Measurements from ENCODE around the gene FLRT1.
A peak's percentile ranks its signal among the peaks of the same experiment; 100 is the strongest.

Gene FLRT1

GRCh38 chr11:64067230-64067993 lies 31.7 kb downstream of the FLRT1 start:
- no peak for DNase-seq (ENCODE audit: low read depth)

GRCh38 chr11:64068705-64069400 lies 33.1 kb downstream of the FLRT1 start:
- no peak for DNase-seq (ENCODE audit: low read depth)

- DNase-seq (ENCODE audit: low read depth): no peak
These were observed 33.9 kb downstream of the FLRT1 start for GRCh38 chr11:64069401-64070313.

GRCh38 chr11:64070314-64070681 lies 34.6 kb downstream of the FLRT1 start:
- DNase-seq (ENCODE audit: low read depth): no peak

GRCh38 chr11:64071849-64072248 lies 36.1 kb downstream of the FLRT1 start:
- DNase-seq (ENCODE audit: low read depth): no peak

GRCh38 chr11:64072403-64072802 lies 36.7 kb downstream of the FLRT1 start:
- no peak for DNase-seq (ENCODE audit: low read depth)

GRCh38 chr11:64072871-64073270 lies 37.1 kb downstream of the FLRT1 start:
- no peak for DNase-seq (ENCODE audit: low read depth)

- no peak for DNase-seq (ENCODE audit: low read depth)
These were observed 37.8 kb downstream of the FLRT1 start for GRCh38 chr11:64073542-64073941.

GRCh38 chr11:64074239-64074638 lies 38.5 kb downstream of the FLRT1 start:
- DNase-seq (ENCODE audit: low read depth): peak; percentile 23

GRCh38 chr11:64076758-64077157 lies 41.0 kb downstream of the FLRT1 start:
- DNase-seq (ENCODE audit: low read depth): no peak

- no peak for DNase-seq (ENCODE audit: low read depth)
These were observed 41.9 kb downstream of the FLRT1 start for GRCh38 chr11:64077607-64078006.

GRCh38 chr11:64078284-64078683 lies 42.6 kb downstream of the FLRT1 start:
- DNase-seq (ENCODE audit: low read depth): no peak

- DNase-seq (ENCODE audit: low read depth): no peak
These were observed 43.2 kb downstream of the FLRT1 start for GRCh38 chr11:64078905-64079304.

GRCh38 chr11:64080390-64080789 lies 44.7 kb downstream of the FLRT1 start:
- DNase-seq (ENCODE audit: low read depth): no peak

- no peak for DNase-seq (ENCODE audit: low read depth)
These were observed 46.2 kb downstream of the FLRT1 start for GRCh38 chr11:64081745-64082442.

GRCh38 chr11:64083398-64084080 lies 47.8 kb downstream of the FLRT1 start:
- peak; percentile 42 for DNase-seq (ENCODE audit: low read depth)

GRCh38 chr11:64084146-64084950 lies 48.6 kb downstream of the FLRT1 start:
- no peak for DNase-seq (ENCODE audit: low read depth)

GRCh38 chr11:64084951-64085710 lies 49.4 kb downstream of the FLRT1 start:
- DNase-seq (ENCODE audit: low read depth): no peak
